ENCODE results near the gene ZNF576. TPM values are rescaled to one million over a fixed set of nuclear protein-coding genes. Genes with fewer than 3 reads are reported as not detected.
"Not testable (repeated sequence)": the region's sequence is repeated elsewhere in the genome, so short reads cannot be mapped to it uniquely, and the experiment has no call there.

Gene ZNF576
- total RNA-seq, 6 experiments from 2014 or later, result 18.1 to 20.8 (median 20.0) TPM

DNA sequence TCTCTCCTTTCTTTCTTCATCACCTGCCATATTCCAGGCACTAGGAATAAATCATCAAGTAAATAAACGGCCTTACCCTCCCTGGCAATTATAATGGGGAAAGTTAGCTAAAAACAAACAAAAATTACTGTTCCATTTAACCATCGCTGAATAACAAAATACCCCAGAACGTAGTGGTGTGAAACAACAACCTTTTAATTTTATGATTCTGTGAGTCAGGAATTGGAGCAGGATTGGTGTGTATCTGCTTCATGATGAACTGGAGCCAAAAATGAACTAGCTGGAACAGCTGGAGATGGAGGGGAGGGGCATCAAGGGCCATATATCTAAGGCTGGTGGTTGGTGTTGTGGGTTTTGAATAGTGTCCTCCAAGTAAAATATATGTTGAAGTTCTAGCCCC is 46.9 kb downstream of the ZNF576 start:
- peaks cover 24% of the 10 kb centered on the region for H3K36me3 Mint-ChIP-seq (ENCODE audit: low read depth)
- DNase-seq, result no peak
- no peak for TF ChIP-seq CTCF (IDR thresholded peaks at IDR 0.05)
- H3K4me3 Mint-ChIP-seq, result no peak overlapping the region
- H3K4me1 Mint-ChIP-seq (ENCODE audit: low read depth), result no peaks in the 10 kb centered on the region
- H3K27ac Mint-ChIP-seq, result no peak overlapping the region
- no peaks in the 10 kb centered on the region for H3K9me3 Mint-ChIP-seq
- H3K27me3 Mint-ChIP-seq (ENCODE audit: insufficient read depth), result peaks cover 19% of the 10 kb centered on the region

GRCh38 chr19:43644181-43644580 is 47.8 kb downstream of the ZNF576 start:
- Mint-ChIP-seq H3K36me3 (ENCODE audit: low read depth) (peaks cover 29% of the 10 kb centered on the region), H3K9me3 (no peaks in the 10 kb centered on the region), H3K4me1 (ENCODE audit: low read depth) (no peaks in the 10 kb centered on the region), H3K27ac (no peak overlapping the region), H3K4me3 (no peak overlapping the region), H3K27me3 (ENCODE audit: insufficient read depth) (peaks cover 11% of the 10 kb centered on the region)
- no peak for TF ChIP-seq CTCF (IDR thresholded peaks at IDR 0.05)
- no peak for DNase-seq

GRCh38 chr19:43648633-43649032 is 52.2 kb downstream of the ZNF576 start:
- Mint-ChIP-seq H3K4me3 (no peak overlapping the region), H3K36me3 (ENCODE audit: low read depth) (peaks cover 38% of the 10 kb centered on the region), H3K27ac (no peak overlapping the region), H3K27me3 (ENCODE audit: insufficient read depth) (peaks cover 2% of the 10 kb centered on the region), H3K4me1 (ENCODE audit: low read depth) (no peaks in the 10 kb centered on the region), H3K9me3 (no peaks in the 10 kb centered on the region)
- TF ChIP-seq CTCF (IDR thresholded peaks at IDR 0.05), result no peak
- no peak for DNase-seq

GRCh38 chr19:43649514-43649913 is 53.1 kb downstream of the ZNF576 start:
- Mint-ChIP-seq H3K4me3 (no peak overlapping the region), H3K36me3 (ENCODE audit: low read depth) (peaks cover 44% of the 10 kb centered on the region), H3K4me1 (ENCODE audit: low read depth) (no peaks in the 10 kb centered on the region; the same call in 1 of the 2 replicates), H3K9me3 (no peaks in the 10 kb centered on the region), H3K27ac (no peak overlapping the region), H3K27me3 (ENCODE audit: insufficient read depth) (peaks cover 2% of the 10 kb centered on the region)
- no peak for TF ChIP-seq CTCF (IDR thresholded peaks at IDR 0.05)
- no peak for DNase-seq

DNA sequence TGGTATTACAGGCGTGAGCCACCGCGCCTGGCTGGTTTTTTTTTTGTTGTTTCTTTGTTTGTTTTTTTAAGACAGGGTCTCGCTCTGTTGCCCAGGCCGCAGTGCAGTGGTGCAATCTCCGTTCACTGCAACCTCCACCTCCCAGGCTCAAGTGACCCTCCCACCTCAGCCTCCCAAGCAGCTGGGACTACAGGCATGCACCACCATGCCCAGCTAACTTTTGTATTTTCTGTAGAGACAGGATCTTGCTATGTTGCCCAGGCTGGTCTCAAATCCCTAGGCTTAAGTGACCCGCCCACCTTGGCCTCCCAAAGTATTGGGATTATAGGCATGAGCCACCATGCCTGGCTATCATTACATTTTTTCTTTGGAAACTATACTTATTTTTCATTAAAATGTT is 53.9 kb downstream of the ZNF576 start:
- H3K27ac Mint-ChIP-seq; H3K9me3 Mint-ChIP-seq; DNase-seq; H3K27me3 Mint-ChIP-seq (ENCODE audit: insufficient read depth); H3K4me1 Mint-ChIP-seq (ENCODE audit: low read depth); H3K4me3 Mint-ChIP-seq: not testable (repeated sequence)
- peaks cover 50% of the 10 kb centered on the region for H3K36me3 Mint-ChIP-seq (ENCODE audit: low read depth)

Other genes starting within 250 kb of the ZNF576 start
- gene CD177, start 242.9 kb upstream of the ZNF576 start, total RNA-seq (2021; fragmentation: NEBNext Ultra II Directional; extraction: Animal tissue kit (Norgen Biotek cat#: 25700)), result under 1 TPM; 0.54 to 1.00 (median 0.71) TPM
- not detected for gene TEX101, start 181.7 kb upstream of the ZNF576 start, total RNA-seq (2021; fragmentation: NEBNext Ultra II Directional; extraction: Animal tissue kit (Norgen Biotek cat#: 25700))
- under 1 TPM; 0.17 to 0.35 (median 0.22) TPM for gene LYPD3, start 131.0 kb upstream of the ZNF576 start, total RNA-seq (2021; fragmentation: NEBNext Ultra II Directional; extraction: Animal tissue kit (Norgen Biotek cat#: 25700))
- gene PHLDB3, start 91.8 kb upstream of the ZNF576 start, total RNA-seq (2021; fragmentation: NEBNext Ultra II Directional; extraction: Animal tissue kit (Norgen Biotek cat#: 25700)), result 10 to 100 TPM in 4 of 6 experiments, 1 to 10 TPM in 2; 7.5 to 12.5 (median 11.7) TPM
- gene ETHE1, start 69.4 kb upstream of the ZNF576 start, total RNA-seq (2021; fragmentation: NEBNext Ultra II Directional; extraction: Animal tissue kit (Norgen Biotek cat#: 25700)), result 100 to 1,000 TPM in 4 of 6 experiments, 10 to 100 TPM in 2; 81.3 to 125 (median 107) TPM
- gene ZNF575, start 63.4 kb upstream of the ZNF576 start, total RNA-seq (2021; fragmentation: NEBNext Ultra II Directional; extraction: Animal tissue kit (Norgen Biotek cat#: 25700)), result 1 to 10 TPM; 1.6 to 2.9 (median 2.3) TPM
- 10 to 100 TPM; 16.2 to 29.8 (median 27.1) TPM for gene XRCC1, start 21.1 kb upstream of the ZNF576 start, total RNA-seq (2021; fragmentation: NEBNext Ultra II Directional; extraction: Animal tissue kit (Norgen Biotek cat#: 25700))
- under 1 TPM in 2 of 6 experiments, not detected in 4; 0.23 to 0.61 TPM for gene PINLYP, start 20.8 kb upstream of the ZNF576 start, total RNA-seq (2021; fragmentation: NEBNext Ultra II Directional; extraction: Animal tissue kit (Norgen Biotek cat#: 25700))
- gene IRGQ, start 461 bp upstream of the ZNF576 start, total RNA-seq (2021; fragmentation: NEBNext Ultra II Directional; extraction: Animal tissue kit (Norgen Biotek cat#: 25700)), result 10 to 100 TPM; 19.5 to 24.7 (median 21.2) TPM
- under 1 TPM in 5 of 6 experiments, not detected in 1; 0.11 to 0.31 (median 0.21) TPM for gene SRRM5, start 15.5 kb downstream of the ZNF576 start, total RNA-seq (2021; fragmentation: NEBNext Ultra II Directional; extraction: Animal tissue kit (Norgen Biotek cat#: 25700))
- gene ZNF428, start 23.0 kb downstream of the ZNF576 start, total RNA-seq (2021; fragmentation: NEBNext Ultra II Directional; extraction: Animal tissue kit (Norgen Biotek cat#: 25700)), result 10 to 100 TPM; 32.2 to 42.2 (median 37.3) TPM
- 1 to 10 TPM in 2 of 6 experiments, under 1 TPM in 4; 0.43 to 1.3 (median 0.82) TPM for gene CADM4, start 43.3 kb downstream of the ZNF576 start, total RNA-seq (2021; fragmentation: NEBNext Ultra II Directional; extraction: Animal tissue kit (Norgen Biotek cat#: 25700))
- gene PLAUR, start 73.6 kb downstream of the ZNF576 start, total RNA-seq (2021; fragmentation: NEBNext Ultra II Directional; extraction: Animal tissue kit (Norgen Biotek cat#: 25700)), result 100 to 1,000 TPM; 123 to 163 (median 152) TPM
- not detected for gene IRGC, start 119.5 kb downstream of the ZNF576 start, total RNA-seq (2021; fragmentation: NEBNext Ultra II Directional; extraction: Animal tissue kit (Norgen Biotek cat#: 25700))
- 10 to 100 TPM; 29.8 to 39.4 (median 32.0) TPM for gene SMG9, start 158.4 kb downstream of the ZNF576 start, total RNA-seq (2021; fragmentation: NEBNext Ultra II Directional; extraction: Animal tissue kit (Norgen Biotek cat#: 25700))
- 1 to 10 TPM in 2 of 6 experiments, under 1 TPM in 4; 0.53 to 3.1 (median 0.81) TPM for gene KCNN4, start 184.4 kb downstream of the ZNF576 start, total RNA-seq (2021; fragmentation: NEBNext Ultra II Directional; extraction: Animal tissue kit (Norgen Biotek cat#: 25700))
- under 1 TPM in 5 of 6 experiments, not detected in 1; 0.11 to 0.81 (median 0.34) TPM for gene LYPD5, start 205.9 kb downstream of the ZNF576 start, total RNA-seq (2021; fragmentation: NEBNext Ultra II Directional; extraction: Animal tissue kit (Norgen Biotek cat#: 25700))
- gene ZNF283, start 230.7 kb downstream of the ZNF576 start, total RNA-seq (2021; fragmentation: NEBNext Ultra II Directional; extraction: Animal tissue kit (Norgen Biotek cat#: 25700)), result 1 to 10 TPM; 5.7 to 9.0 (median 7.9) TPM

Measured in HFFc6 (cell line).